ENCODE measurements around the gene CEBPZ. TPM values are rescaled to one million over a fixed set of nuclear protein-coding genes. Genes with fewer than 3 reads are reported as not detected.
"Not testable (repeated sequence)": the region's sequence is repeated elsewhere in the genome, so short reads cannot be mapped to it uniquely, and the experiment has no call there.

The CEBPZ gene
- total RNA-seq, 1 donor from 2014 or later, result 64.2 TPM

DNA sequence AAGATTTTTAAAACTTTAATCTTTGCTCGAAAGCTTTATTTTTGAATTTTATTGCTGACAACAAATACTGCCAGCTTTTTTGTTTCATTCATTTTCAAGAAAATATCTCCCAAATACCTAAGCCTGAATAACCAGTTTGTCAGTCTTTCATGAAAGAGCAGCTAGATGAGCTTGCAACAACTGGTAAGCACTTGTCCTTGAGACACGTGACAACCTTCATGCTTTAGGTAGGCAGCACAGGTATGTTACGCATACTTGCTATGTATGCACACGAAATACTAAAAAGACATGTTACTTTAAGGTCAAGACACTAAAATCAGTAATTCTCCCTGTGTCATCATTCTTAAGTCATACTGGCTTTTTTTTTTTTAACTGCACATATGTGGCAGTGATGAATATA lies 12.3 kb downstream of the CEBPZ start:
- no peak for DNase-seq (ENCODE audit: low read depth)
- no peak overlapping the region for H3K4me3 ChIP-seq (ENCODE audit: low read depth, low read length)
- TF ChIP-seq, protein P1, sequence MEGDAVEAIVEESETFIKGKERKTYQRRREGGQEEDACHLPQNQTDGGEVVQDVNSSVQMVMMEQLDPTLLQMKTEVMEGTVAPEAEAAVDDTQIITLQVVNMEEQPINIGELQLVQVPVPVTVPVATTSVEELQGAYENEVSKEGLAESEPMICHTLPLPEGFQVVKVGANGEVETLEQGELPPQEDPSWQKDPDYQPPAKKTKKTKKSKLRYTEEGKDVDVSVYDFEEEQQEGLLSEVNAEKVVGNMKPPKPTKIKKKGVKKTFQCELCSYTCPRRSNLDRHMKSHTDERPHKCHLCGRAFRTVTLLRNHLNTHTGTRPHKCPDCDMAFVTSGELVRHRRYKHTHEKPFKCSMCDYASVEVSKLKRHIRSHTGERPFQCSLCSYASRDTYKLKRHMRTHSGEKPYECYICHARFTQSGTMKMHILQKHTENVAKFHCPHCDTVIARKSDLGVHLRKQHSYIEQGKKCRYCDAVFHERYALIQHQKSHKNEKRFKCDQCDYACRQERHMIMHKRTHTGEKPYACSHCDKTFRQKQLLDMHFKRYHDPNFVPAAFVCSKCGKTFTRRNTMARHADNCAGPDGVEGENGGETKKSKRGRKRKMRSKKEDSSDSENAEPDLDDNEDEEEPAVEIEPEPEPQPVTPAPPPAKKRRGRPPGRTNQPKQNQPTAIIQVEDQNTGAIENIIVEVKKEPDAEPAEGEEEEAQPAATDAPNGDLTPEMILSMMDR (conservative IDR thresholded peaks at IDR 0.05; ENCODE audit: low read depth, low read length), result no peak

DNA sequence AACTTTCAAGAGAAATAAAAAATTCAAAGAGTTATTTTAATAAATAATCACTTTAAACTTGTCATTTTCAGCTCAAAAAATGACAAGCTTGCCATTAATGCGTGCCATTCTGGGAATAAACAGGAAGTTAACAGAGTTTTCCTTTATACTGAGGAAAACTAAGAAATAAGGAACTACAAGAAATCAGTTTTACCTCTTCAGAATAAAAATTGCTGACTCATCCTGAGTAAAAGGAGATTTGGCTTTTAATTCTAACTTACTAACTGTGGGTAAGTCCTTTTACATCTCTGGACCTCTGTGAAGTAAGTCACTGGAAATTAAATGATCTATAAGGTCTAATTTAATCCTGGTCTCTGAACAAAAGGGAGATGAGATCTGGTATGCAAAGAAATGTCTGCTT lies 16.1 kb downstream of the CEBPZ start:
- H3K4me3 ChIP-seq (ENCODE audit: low read depth, low read length), result no peak overlapping the region
- TF ChIP-seq, protein P1 (conservative IDR thresholded peaks at IDR 0.05; ENCODE audit: low read depth, low read length), result no peak
- no peak for DNase-seq (ENCODE audit: low read depth)

DNA sequence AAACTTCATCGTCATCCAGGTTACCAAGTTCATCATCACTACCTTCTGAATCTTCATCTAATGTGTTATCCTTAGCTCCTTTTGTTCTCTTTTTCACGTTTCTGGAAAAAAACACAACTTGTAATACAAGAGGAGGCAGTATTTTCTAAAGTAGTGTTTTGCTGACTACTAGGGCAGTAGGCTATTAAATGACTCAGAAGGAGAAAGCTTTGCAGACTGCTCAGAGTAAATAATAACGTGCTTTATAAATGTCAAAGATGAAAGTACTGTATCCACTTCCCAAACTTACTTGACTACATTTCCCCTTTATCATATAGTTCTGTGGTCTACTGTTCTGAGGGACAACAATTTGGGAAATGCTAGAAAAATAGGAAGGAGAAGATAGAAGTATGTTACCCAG lies 19.5 kb downstream of the CEBPZ start:
- TF ChIP-seq, protein P1 (conservative IDR thresholded peaks at IDR 0.05; ENCODE audit: low read depth, low read length), result no peak
- DNase-seq (ENCODE audit: low read depth), result no peak
- no peak overlapping the region for H3K4me3 ChIP-seq (ENCODE audit: low read depth, low read length)

DNA sequence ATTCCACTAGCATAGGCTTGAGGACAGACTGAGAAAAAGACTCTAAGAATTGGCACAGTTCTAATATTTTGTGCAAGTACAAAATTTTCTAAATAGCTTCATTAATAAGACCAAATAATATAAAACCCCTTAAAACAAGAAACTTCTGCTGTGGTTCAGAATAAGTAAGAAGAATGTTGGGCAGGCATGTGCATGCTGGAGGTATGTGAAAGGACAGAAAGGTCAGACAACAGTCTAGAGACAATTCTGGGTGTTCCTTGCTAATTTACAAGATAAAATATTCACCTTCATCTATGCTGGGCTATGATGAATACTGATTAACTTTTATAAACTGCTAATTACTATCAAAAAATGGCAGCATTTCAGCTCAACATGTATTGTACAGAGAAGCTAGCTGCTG lies 20.2 kb downstream of the CEBPZ start:
- no peak overlapping the region for H3K4me3 ChIP-seq (ENCODE audit: low read depth, low read length)
- no peak for DNase-seq (ENCODE audit: low read depth)
- TF ChIP-seq, protein P1 (conservative IDR thresholded peaks at IDR 0.05; ENCODE audit: low read depth, low read length), result no peak

DNA sequence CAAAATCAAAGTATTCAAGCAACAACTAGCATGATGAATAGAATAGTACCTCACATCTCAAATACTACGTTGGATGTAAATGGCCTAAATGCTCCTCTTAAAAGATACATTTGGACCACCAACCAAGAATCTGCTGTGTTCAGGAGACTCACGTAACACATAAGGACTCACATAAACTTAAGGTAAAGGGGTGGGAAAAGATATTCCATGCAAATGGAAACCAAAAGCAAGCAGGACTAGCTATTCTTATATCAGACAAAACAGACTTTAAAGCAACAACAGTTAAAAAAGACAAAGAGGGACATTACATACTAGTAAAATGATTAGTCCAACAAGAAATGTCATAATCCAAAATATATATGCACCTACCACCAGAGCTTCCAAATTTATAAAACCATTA lies 24.6 kb downstream of the CEBPZ start:
- not testable (repeated sequence) for DNase-seq (ENCODE audit: low read depth); H3K4me3 ChIP-seq (ENCODE audit: low read depth, low read length)

DNA sequence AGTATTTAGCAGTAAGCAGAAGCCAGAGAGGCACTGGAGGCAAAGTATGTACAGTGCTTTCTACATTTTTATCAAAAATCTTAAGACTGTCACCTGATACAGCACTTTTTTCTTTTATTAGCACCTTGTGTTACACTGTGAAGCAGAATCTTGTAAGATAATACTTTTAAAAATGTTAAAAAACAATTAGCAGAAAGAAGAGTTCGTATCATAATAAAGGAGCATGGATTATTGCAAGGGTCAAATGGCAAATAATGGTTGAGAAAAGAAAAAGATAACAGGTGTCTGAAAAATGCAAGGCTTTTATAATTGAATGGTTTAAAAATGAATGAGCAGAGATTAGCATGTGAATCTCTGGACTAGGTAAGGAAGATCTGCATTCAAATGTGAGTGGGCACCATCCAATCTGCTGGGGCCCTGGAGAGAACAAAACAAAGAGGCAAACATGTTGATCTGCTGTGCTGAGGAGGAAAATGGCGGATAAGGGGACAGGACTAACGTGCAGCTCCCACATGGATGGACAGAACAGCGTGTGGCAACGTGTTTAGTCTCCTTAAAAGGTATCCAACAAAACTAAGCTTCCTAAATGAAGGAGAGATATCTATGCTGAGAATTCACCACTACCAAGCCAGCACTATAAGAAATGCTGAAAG lies 25.6 kb downstream of the CEBPZ start:
- no peak for DNase-seq (ENCODE audit: low read depth)
- no peak overlapping the region for H3K4me3 ChIP-seq (ENCODE audit: low read depth, low read length)
- TF ChIP-seq, protein P1 (conservative IDR thresholded peaks at IDR 0.05; ENCODE audit: low read depth, low read length), result no peak

DNA sequence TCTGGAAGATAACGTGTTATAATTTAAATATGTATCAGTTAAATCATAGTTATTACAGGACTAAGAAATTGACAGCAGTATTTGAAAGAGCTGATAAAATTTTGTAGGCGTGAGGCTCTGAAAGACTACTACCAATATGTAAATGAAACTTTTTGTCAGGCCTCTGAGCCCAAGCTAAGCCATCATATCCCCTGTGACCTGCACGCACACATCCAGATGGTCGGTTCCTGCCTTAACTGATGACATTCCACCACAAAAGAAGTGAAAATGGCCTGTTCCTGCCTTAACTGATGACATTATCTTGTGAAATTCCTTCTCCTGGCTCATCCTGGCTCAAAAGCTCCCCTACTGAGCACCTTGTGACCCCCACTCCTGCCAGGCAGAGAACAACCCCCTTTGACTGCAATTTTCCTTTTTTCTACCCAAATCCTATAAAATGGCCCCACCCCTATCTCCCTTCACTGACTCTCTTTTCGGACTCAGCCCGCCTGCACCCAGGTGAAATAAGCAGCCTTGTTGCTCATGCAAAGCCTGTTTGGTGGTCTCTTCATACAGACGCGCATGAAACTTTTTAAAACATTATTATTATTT lies 26.2 kb downstream of the CEBPZ start:
- DNase-seq (ENCODE audit: low read depth); H3K4me3 ChIP-seq (ENCODE audit: low read depth, low read length): not testable (repeated sequence)

DNA sequence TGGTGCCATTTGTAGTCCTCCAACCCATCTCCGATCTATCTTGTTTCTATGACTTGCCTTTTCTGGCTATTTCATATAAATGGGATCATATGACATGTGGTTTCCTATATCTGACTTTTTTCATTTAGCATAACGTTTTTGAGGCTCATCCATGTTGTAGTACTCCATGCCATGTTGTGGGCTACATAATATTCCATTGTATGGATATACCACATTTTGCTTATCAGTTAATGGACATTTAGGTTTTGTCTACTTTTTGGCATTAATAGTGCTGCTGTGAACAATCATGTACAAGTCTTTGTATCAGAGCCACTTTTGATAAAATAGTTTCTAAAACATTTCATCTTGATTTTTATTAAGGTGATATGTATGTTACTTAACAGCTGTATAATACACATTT lies 27.7 kb downstream of the CEBPZ start:
- H3K4me3 ChIP-seq (ENCODE audit: low read depth, low read length), result no peak overlapping the region
- no peak for DNase-seq (ENCODE audit: low read depth)
- TF ChIP-seq, protein P1 (conservative IDR thresholded peaks at IDR 0.05; ENCODE audit: low read depth, low read length), result no peak

Data from epithelial cell of proximal tubule (primary cell).